Forelimb muscle (tissue), 1 donor: ENCODE results near the gene EIPR1. TPM values are rescaled to one million over a fixed set of nuclear protein-coding genes. Genes with fewer than 3 reads are reported as not detected.

Experiments
- DNase-seq: peaks from one replicate; pipeline ENCODE4 v3.0.0-alpha.2; 2013; ENCODE audit warnings: low read depth
- polyA plus RNA-seq: library from polyadenylated mRNA; unstranded; fragments of 120-200 nt; gene quantifications from one replicate; pipeline ENCODE4 v1.2.1, GENCODE V29; 2013; ENCODE audit not compliant: insufficient read length

Gene EIPR1
- polyA plus RNA-seq, 1 donor = 18.9 TPM

- DNase-seq = no peak
Measured at GRCh38 chr2:3269425-3270094, 108.1 kb downstream of the EIPR1 start.

DNA sequence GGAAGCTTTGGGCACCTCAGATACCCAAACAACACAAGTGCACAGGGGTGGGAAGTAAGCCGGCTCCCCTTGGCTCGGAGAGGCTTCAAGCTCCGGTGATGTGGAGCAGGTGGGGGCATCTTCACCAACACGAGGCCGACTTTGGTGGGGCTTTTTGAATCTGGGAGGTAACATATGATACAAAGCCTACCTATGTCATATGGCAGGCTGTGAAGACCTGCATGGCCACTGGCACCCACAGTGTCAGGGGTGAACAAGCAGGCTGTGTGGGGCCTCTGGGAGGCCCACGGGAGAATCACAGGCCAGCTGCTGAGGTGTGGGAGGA, 109.0 kb downstream of the EIPR1 start:
- no peak for DNase-seq

DNA sequence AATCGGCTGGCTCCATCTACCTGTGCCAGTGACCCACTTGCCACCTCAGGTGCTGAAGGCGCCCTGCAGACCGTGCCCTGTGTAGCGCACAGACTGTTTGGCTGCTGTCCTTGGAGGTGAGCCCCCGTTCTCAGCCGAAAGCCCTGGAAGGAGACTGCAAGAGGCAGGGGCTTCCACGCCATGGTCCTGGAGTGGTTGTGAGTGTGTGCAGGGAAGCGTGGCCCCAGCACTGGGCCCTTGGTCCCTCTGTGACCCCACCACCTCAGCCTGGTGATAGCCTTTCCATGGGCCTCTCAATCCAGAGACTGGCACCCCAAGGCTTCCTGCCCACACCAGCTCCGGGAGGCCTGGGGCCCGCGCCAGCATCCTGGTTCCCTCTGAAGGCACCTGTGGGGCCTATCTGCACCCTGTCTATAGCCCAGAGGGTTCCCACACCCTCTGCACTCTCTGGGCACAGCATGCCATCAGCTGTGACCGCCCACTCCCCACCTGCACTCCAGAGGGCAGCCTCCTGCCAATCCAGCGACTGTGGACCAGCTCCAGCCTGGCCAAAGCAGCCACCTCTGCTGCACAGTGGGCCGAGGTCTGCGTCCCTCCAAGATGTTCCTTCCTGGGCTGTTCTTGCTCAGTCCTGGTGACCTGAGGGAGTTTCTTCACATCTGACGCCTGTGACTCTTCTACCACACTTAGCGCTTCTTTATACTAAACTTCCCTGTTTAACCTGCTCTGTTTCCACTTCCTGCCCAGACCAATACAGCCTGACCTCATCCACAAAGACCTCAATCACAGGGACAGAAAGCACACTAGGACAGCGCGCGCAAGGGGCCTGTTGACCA, 109.5 kb downstream of the EIPR1 start:
- DNase-seq = no peak

- DNase-seq = no peak
Measured at GRCh38 chr2:3266925-3267867, 110.4 kb downstream of the EIPR1 start.

DNA sequence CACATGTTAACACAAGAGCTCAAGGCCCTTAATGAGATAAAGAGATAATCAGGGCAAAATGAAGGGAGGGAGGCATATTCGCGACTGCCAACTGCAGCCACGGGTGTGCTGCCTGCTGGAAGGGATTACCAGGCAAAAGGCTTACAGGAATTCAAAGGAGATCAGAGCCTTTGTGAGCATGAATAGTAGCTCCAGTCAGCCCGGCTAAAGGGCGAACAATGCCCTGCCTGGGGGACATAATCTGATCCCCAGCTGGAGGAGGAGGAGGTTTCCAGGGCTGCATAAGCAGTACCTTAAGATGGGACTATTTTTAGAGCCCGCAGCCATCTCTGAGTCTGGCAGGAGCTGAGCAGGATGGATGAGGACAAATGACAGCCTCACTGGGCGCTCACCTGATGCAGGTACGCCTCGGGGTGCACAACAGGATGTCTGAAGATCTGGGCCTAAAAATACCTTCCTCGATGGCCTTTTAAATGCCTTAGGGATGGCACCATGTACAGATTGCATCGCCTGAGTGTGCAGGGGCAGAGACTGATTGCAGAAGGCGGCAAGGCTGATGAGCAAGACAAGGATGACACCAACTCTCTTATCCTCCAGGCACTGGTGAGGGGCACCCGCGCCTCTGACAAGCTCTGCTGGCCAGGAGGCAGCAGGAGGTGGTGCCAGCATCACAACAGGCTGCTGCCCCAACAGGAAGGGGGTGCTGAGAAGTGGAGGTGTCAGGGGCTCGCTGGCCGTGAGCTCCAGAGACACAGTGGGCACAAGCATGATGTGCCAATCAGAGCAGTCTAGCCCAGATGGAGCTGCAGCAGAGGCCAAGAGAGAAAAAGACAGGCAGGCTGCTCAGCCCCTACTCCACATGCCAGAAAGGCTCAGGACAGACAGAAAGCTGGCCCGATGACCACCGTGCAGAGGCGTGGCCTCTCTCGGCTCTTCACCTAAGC, 111.4 kb downstream of the EIPR1 start:
- DNase-seq = no peak

GRCh38 chr2:3265471-3265870, 112.1 kb downstream of the EIPR1 start:
- DNase-seq = no peak

GRCh38 chr2:3264010-3264744, 113.4 kb downstream of the EIPR1 start:
- DNase-seq = no peak

DNA sequence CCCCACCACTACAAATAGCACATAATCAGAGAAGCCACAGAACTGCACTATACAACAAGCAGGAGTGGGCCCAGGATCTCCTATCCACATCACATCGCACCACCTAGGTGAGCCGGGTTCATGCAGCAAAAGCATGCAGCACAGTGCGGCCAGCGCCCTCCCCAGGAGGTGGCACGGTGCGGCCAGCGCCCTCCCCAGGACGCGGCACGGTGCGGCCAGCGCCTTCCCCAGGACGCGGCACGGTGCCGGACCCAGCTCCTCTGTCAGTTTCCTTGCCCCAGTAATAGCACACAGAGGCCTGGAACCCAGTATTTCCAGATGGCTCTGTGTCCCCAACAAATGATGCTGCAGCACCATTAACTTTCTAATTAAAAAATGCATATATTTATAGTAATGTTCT, 114.1 kb downstream of the EIPR1 start:
- DNase-seq = no peak

GRCh38 chr2:3262437-3263388, 114.9 kb downstream of the EIPR1 start:
- no peak for DNase-seq

- no peak for DNase-seq
Measured at GRCh38 chr2:3261511-3261910, 116.1 kb downstream of the EIPR1 start.

GRCh38 chr2:3260959-3261358, 116.7 kb downstream of the EIPR1 start:
- no peak for DNase-seq

DNA sequence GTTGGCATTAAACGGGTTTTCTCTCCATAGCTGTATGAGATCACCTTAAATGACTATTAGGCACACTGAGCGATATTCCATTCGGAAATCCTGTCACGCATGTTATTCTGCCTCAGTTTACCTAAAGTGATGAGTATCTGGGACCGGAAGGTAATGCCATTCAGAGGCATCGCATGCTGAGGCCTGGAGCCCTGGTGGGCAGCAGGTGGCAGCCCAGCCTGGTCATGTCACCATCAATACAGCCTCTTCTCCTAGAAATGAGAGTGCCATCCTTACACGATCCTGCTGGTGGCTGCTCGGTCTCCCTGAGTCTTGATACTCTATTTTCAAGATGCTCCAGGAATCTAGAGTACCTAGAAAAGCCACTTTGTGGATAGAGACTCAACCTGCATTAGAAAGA, 119.8 kb downstream of the EIPR1 start:
- DNase-seq = no peak

- DNase-seq = no peak
Measured at GRCh38 chr2:3257166-3257565, 120.5 kb downstream of the EIPR1 start.

GRCh38 chr2:3256605-3257004, 121.0 kb downstream of the EIPR1 start:
- no peak for DNase-seq

DNA sequence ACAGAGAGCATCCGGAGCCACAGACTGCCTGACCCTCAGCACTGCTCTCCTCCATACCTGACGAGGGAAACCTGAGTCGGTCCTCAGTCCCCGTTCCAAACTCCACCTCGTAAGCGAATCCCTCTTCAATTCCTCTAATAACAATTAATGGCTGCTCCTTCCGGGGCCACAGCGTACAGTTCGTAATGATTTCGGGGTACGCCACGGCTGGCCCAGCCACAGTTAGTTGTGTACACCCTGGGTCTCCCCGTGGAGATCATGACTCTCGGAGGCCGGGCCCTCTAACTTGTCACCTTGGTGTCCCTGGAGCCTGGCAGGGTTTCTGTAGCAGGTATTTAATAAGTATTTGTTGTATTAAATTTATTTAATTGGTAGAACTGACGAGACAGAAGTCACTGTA, 121.5 kb downstream of the EIPR1 start:
- DNase-seq = no peak

GRCh38 chr2:3254442-3254941, 123.1 kb downstream of the EIPR1 start:
- DNase-seq = no peak

DNA sequence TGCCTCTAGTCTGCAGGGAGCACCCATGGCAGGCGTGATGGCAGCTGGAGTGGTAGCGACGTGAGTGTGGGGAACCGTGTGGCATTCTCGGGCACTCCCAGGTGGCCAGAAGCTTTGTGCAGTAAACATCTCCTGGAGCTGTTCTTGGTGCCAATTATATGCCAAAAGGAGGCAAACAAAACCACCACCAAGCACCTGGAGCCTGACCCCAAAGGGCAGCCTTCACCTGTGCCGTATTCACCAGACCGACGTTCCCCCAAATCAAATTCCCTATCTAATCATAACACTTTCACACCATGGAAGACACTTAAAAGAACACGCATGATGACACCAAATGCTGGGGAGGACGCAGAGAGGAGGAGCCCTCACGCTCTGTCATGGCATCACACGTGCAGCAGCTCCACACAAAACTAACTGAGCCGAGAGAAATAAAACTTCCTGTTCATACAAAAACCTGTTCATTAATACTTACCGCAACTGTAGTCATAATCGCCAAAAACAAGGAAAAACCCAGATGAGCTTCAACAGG, 123.6 kb downstream of the EIPR1 start:
- no peak for DNase-seq

- no peak for DNase-seq
Measured at GRCh38 chr2:3251946-3252345, 125.7 kb downstream of the EIPR1 start.

GRCh38 chr2:3249476-3249962, 128.1 kb downstream of the EIPR1 start:
- no peak for DNase-seq
